GM19328 (cell line): ENCODE measurements around the gene TMEM30B.
"Not testable (repeated sequence)": the region's sequence is repeated elsewhere in the genome, so short reads cannot be mapped to it uniquely, and the experiment has no call there.

Experiments used
- ATAC-seq: cut with Tn5 transposase; IDR thresholded peaks from one replicate; pipeline ENCODE4 v1.9.1; 2021; ENCODE audit warnings: mild to moderate bottlenecking, moderate library complexity; ENCODE audit not compliant: unreplicated experiment

Gene TMEM30B

DNA sequence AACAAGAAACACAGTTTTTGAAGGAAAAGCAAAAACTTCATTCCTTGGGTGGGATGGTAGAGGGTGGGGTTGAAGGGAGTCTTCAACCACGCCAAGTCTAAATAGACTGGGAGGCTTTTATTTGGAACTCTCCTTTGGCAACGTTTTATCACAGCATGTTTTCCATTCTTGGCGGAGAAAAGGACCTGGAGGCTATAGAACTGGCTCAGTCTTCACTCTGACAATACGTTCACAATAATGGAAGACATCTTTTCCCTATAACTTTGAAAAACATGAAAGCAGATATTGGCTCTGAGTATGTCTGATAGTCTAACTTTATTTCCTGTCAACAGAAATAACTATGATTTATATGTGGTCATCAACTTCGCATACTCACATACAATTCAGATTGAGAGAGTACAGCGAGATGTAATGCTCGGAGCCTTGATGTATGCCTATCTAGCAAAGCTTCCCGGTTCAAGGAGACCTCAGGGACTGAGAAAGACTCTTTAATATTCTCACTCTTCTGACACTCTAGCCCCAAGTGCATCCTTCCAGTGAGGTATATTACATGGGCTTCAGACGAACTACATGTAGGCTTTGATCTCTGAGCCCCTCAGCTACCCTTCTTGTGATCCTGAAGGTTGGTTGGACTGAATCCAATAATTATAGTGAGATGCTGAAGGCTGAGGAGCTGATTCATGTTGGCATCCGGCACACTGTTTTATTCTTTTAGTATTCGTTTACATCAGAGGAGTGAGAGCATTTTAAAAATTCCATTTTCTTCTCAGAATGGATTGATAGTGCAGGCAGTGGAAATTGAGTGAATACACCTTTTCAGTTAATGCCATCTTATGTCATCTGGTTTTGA lies 14.0 kb downstream of the TMEM30B start:
- ATAC-seq, result no peak

DNA sequence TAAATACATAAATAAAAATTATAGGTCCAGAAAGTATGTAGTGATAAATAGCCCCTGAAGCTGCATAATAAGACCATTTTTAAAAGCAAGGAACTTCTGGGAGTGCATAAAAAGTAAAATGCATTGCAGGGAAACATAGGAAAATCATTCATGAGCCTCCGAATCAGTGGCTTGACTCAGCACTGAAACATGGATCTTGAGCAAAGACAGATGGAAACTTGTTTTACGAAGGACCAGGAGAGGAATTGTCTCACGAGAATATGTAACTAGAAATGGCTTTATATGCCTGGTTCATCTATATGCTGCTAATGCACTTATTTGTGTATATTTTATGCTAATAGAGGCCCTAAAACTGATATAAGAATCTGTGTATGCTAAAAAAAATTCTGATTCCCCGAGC lies 14.7 kb downstream of the TMEM30B start:
- ATAC-seq, result no peak

DNA sequence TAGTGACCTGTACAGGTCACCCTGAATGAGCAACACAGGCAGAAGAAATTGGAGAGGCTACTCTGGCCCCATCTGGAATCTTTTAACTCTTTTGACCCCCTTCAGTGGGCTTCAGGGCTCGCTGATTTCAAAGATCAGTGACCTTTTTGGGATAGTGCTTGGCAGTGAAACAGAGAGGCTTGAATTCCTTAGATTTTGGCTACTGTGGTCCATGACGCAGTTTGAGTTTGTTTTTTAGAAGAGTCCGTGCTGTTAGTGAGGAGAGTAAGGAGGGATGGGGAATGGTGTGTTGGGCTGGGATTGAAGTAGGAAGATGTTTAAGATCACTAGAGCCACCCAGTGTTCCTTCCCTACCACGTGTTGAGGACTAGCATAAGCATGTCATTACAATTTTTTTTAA lies 16.5 kb downstream of the TMEM30B start:
- ATAC-seq, result no peak

DNA sequence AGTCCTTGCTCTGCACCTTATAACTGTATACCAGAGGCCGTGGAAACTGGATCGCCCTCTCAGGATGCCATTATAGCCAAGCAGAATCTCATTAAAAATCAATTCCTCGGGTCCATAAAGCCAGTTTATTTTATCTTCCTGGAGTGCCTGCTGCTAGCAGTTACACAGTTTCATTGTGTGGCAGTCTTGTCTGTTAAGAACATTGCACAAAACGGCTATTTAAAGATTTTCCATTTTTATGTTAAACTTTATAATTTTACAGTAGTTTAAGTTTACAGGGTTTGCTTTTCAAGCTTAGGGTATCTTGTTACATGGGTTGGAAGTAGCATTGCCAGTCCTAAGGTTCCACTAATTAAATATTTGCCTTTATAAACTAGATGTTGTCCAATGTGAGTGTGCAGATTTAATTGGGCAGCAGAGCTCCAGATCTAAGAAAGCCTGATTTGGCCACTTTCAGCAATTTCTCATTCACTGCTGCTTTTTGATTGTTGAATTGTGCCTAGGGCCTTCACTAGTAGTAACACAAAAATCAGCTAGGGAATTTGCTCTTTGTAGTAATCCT lies 17.0 kb downstream of the TMEM30B start:
- no peak for ATAC-seq

DNA sequence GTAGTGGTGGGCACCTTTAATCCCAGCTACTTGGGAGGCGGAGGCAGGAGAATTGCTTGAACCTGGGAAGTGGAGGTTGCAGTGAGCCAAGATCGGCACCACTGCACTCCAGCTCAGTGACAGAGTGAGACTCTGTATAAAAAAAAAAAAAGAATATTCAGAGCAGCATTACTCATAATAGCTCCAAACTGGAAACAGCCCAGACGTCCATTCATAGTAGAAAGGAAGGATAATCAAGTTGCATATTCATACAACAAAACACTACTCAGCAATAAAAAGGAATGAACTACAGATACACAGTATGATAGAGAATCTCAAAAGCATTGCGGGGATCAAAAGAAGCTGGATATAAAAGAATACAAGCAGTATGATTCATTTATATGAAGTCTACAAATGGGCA lies 19.1 kb downstream of the TMEM30B start:
- no peak for ATAC-seq

DNA sequence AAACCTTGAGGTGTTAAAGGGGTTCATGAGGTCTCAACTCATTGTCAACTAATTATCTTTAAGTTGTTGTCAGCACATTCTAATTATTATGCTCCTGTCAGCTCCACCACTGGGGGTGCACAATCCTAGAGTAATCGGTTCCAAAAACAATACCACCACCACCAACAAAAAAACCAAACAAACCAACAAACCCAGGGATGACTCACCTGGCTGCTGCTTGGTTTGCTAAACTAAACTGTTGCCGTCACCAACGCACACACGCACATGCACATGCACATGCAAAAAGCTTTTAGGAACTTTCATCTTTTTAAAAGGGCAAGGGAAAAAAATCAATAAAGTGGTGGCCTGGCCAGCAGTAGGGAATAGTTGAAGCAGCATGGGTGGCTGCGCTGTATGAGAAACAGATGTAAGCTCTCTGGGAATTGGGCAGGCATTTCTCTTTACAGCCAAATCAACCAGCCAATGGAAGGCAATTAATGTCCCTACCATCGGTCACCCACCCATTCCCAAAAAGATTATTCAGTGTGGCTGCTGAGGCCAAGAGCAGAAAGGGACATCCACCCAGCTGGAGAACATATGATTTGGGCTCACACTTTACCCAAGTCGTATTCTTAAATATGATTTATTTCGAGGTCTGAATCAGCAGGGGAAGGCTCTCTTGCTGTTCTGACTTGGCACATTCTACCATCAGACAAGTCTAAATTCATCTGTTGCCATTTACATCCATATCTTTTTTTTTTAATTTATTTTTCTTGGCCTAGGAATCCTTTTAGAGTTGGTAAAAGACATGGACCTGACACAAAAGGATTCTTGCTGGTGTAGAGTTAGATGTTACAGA lies 20.0 kb downstream of the TMEM30B start:
- no peak for ATAC-seq

DNA sequence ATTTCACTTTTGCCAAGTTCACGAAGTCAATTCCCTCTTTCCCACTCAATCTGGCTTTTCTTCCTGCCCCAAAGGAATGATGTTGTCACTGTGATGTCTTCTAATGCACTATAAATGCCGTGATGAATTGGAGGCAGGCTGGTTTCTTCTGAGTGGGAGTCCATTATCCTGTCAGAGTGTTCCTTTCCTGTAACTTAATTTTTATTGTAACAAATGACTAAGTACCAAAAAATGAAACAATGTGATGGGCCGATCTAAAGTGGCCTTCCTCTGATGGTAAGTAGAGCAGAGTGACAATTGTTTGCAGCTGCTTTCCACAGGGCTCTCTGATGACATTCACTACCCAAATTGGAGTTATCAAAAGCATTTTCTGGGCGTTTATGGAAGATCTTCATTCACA lies 22.2 kb downstream of the TMEM30B start:
- no peak for ATAC-seq

DNA sequence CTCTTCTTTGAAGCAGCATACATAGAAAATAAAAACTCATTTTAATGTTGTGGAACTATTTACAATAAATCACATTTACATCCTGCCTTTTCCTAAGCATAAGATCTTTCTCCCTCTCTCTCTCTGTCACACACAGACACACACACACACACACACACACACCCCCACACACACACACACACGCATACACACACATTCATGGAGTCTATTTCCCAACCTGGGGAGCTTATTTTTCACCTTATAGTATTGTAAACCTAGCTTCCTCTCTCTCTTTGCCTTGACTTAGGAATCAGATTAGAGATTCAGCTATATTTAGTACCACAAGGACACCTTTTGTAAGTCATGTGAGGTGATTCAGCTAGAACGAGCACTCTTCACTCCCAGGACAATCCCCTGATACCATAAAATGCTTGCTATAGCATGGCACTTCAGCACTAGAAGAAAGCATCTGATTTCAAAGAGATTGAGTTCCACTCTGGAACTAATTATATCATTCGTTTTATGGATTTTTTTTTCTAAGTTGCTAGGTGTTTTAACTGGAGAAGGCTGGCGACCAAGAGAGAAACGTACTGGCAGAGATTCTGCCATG lies 23.6 kb downstream of the TMEM30B start:
- ATAC-seq, result no peak

DNA sequence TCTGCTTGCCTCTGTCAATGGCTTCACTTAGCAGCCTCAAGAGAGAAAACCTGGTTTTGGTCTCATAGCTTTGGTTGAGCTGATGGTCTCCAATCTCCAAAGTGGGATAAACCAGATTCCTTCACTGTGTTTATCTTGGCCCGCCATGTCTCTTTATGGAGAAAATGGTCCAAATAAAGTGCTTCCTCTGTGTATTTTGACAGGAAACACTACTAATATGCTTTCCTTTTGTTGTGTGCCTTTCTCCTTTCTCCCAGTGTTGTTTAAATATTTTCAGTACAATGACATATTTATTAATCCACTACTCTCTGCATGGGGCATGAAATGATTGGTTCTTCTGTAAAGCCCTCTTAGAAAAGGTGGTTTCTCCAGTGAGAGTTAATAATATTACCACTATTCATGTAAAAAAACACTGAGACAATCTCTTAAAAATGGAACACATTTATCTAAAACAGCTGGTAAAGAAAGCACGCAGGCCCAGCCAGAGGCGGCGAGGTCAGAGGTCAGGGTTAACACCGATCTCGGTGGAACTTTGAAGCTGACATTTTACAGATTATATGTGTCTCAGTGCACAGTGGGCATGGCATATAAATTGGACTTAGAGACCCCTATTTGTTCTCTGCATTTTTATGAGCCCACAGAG lies 24.2 kb downstream of the TMEM30B start:
- no peak for ATAC-seq

DNA sequence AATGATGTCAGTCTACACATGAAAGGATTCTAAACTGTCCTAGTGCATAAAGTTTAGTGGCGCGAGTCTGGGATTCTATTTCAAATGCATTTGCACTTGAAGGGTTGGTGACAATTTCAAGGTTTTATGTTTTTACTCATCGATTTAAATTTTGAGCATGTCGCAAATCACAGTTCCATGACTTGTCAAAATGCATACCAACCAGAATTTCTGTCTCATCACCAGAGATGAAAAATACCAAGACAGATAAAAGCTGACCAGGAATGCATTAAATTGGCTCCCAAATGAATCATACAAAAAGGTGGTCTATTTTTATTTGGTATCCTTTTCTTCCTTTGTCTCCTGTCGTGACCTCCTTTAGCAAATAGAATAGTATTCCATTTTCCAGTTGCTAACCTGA lies 25.2 kb downstream of the TMEM30B start:
- ATAC-seq, result no peak

DNA sequence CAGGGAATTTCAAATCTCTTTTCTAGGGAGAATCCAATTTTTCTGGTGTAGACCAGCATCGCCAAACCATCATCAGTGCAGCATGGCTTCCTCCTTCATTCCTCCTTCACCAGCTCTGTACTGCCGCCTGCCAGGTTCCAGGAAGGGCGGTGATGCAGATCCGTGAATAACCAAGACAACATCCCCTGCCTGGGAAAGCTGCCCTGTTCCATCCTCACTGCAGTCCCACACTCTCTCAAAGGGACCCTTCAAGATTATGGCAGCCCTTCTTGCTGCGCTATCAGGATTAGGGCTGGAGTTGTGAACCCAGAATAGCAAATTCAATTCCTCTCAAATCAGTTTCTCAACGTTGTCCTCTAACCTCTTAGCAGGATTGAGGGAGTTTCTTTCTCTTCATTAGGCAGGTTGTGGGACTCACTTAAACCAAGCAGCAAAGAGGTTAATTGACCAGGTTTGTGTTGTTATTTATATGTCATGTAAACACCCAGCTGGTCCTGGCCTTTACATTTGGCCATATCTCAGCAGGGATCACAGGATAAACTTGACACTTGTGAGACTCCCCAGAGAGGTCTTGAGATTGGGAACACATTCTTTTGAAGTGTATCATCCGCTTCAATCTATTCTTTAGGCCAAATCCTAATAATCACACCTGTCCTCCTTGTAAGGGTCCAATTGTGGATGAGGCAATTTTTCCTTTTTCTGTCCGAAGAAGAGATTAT lies 26.2 kb downstream of the TMEM30B start:
- no peak for ATAC-seq

DNA sequence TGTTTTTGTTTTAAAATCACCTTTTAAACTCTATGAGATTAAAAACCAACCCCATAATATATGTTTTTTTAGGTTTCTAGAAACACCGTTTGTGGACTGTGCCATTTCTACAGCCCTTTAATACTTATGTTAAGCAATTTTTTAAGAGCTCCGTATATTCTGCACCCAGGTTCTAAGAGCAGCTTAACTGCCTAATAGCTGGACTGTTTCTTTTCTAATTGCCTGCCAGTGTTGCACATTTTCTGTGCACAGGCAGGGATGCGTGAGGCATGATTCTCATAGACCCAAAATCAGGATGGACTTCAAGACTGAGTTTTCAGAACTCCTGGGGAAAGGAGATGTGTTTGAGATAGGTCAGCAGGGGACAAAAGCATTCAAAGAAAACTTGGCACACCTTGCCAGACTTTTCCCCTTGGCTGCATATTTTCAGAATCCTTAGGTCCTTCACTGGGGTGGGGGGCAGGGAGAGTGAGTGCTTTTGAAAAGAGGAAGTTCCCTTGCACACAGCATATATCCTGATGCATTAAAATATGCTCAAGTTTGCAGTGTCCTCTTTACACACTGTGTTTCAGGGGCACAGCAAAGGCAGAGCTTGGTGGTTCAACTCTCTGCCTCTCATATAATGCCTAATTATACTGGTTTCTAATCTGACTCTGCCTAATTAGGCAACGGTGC lies 27.9 kb downstream of the TMEM30B start:
- no peak for ATAC-seq

DNA sequence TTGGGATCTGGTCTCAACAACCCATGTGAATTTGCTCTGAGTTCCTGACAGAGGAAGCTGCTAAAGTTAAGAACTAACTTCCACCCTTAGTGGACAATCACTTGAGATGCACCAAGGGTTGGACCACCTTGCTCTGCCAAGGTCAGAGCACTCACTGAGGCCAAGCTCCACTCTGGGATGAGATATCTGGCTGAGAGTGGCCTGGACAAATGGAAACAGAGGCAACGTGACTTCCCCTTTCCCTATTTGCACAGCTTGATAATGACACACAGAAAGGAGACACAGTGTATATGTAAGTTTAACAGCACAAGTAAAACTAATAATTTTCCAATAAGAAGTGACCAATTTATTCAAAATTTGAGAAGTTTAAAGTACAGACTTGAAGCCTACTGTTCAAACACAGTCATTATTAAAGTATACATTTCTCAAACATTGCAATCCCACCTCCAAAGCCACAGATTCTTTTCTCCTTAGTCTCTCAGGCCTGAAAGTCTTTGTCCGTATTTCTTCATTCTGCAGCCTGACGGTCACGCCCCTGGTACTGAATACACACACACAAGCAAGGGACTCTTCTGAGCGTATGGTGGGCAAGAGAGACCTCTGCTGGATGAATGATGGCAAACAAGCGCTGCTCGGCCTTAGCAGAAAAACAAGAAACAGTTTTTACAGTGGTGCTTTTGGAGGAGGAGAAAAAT lies 28.6 kb downstream of the TMEM30B start:
- ATAC-seq, result no peak

DNA sequence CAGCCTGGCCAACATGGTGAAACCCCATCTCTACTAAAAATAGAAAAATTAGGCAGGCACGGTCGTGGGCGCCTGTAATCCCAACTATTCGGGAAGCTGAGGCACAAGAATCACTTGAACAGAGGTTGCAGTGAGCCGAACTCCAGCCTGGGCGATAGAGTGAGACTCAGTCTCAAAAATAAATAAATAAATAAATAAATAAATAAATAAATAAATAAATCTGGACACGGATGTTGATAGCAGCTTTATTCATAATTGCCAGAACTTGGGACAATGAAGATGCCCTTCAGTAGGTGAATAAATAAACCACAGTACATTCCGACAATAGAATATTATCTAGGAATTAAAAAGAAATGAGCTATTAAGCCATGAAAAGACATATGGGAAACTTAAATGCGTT lies 31.1 kb downstream of the TMEM30B start:
- ATAC-seq, result no peak

DNA sequence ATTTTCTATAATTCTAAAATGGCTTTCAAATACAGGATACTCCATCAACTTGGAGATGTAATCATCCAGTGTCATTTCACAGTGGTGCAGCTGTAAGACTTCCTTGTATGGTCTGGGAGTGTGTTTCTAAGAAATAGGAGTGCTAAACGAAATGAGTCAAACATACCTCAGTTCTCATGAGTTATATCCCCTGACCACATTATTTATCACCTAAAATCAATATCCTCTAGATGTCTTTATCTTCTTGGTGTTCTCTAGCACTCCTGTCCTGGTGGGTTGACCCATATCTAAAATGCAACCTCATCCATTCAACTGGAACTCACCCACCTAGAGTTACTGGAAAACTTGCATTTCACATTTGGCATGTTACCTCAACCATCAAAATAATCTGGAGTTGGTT lies 33.2 kb downstream of the TMEM30B start:
- no peak for ATAC-seq

DNA sequence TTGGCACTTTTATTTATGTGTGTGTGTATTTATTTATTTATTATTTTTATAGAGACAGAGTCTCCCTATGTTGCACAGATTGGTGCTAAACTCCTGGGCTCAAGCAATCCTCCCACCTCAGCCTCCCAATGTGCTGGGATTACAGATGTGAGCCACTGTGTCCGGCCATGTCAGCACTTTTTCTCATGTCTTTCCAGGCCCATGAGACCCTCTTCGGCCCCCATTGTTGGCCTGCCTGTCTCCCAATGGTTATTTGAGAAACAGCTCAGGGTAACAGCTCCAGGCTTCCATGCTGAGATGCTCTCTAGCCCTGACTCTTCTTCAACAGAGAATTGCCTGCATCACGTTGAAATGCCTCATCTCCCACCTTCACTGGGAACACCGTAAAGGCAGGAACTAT lies 34.4 kb downstream of the TMEM30B start:
- no peak for ATAC-seq

DNA sequence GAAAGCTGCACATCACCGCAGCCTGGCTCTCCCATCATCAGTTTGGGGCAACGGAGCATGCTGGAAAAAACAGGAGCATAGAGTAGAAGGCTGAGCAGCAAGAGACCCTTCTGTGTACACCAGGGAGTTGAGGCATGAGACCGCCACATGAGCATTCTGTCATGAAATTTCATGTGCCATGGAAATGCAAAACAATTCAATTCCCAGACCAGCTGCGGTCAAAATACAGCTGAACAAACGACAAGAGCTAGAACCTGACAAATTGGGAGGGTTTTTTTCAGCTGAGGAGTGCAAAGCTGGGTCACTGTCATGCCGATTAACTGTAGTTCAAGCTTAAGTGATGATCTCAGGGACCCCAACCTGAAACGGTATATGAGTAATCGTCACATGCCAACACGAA lies 37.1 kb downstream of the TMEM30B start:
- no peak for ATAC-seq

DNA sequence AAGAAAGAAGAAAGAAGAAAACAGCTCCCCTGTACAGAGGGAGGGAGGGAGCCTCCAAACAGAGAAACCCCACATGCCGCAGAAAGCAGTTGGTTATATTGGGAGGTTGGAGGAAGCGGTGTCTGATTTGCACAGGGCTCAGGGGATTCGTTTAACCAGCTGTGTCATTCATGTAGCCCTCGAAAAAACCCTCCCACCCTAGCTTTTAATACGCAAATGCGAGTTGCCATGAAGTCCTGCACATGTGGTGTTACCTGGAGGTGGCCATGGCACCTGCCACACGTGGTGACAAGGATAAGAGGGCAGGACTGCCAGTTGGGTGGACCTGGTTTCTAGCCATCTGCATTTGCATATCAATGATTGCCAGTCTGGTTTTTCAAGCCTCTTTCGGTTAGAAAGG lies 40.9 kb downstream of the TMEM30B start:
- no peak for ATAC-seq

DNA sequence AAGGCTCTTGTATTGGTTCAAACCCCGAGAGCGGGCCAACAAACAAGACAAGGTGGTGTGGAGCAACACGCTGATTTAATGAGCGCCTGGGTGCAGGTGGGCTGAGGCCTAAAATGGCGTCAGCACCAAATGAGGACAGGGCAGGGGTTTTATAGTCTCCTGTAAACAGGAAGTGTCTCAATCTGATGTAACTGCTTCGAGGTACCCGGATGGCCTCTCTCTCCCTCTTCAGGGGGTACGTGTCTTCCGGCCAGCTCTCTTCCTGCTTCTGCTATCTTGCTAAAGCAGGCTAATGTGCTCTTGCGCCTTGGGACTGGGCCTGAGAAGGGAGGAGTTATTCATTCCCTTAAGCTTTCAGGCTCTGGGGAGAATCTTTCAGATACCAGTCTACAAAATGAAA lies 41.9 kb downstream of the TMEM30B start:
- not testable (repeated sequence) for ATAC-seq
